HEK293 (cell line): Measurements from ENCODE around the gene MYLK.

Experiments used
- BCL6B ChIP-seq: fragments of 450-650 bp; formaldehyde crosslinking; IDR thresholded peaks from 2 replicates; pipeline ENCODE4 v1.5.1; 2017; ENCODE audit warnings: missing biosample characterization, missing genetic modification characterization
- CTCF ChIP-seq: fragments of 450-650 bp; formaldehyde crosslinking; IDR thresholded peaks from 2 replicates; pipeline ENCODE4 v1.5.1; 2016; ENCODE audit warnings: missing biosample characterization, missing genetic modification characterization
- GLI2 ChIP-seq: fragments of 450-650 bp; formaldehyde crosslinking; IDR thresholded peaks from 2 replicates; pipeline ENCODE4; 2017; ENCODE audit warnings: missing biosample characterization, missing genetic modification characterization, low read depth, borderline replicate concordance
- HOXA7 ChIP-seq: sonication (generic); formaldehyde crosslinking; IDR thresholded peaks from 2 replicates; pipeline ENCODE4 v1.8.1; 2022; ENCODE audit warnings: missing genetic modification reagents, borderline replicate concordance
- MYNN ChIP-seq: fragments of 450-650 bp; formaldehyde crosslinking; IDR thresholded peaks from 2 replicates; pipeline ENCODE4 v1.5.1; 2016; ENCODE audit warnings: missing biosample characterization, missing genetic modification characterization, borderline replicate concordance
- SCRT2 ChIP-seq: fragments of 450-650 bp; formaldehyde crosslinking; IDR thresholded peaks from 2 replicates; pipeline ENCODE4 v1.5.1; 2016; ENCODE audit warnings: missing biosample characterization, missing genetic modification characterization
- ZBTB21 ChIP-seq: fragments of 450-650 bp; formaldehyde crosslinking; IDR thresholded peaks from 2 replicates; pipeline ENCODE4 v1.5.1; 2017; ENCODE audit warnings: missing biosample characterization, missing genetic modification characterization
- ZBTB49 ChIP-seq: fragments of 450-650 bp; formaldehyde crosslinking; IDR thresholded peaks from 2 replicates; pipeline ENCODE4 v1.5.1; 2016; ENCODE audit warnings: missing biosample characterization, missing genetic modification characterization, low read depth
- ZBTB7A ChIP-seq: fragments of 450-650 bp; formaldehyde crosslinking; IDR thresholded peaks from 2 replicates; pipeline ENCODE4 v1.5.1; 2016; ENCODE audit warnings: low read depth, missing biosample characterization, missing genetic modification characterization
- ZNF26 ChIP-seq: fragments of 450-650 bp; formaldehyde crosslinking; IDR thresholded peaks from 2 replicates; pipeline ENCODE4 v1.5.1; 2016; ENCODE audit warnings: missing biosample characterization, missing genetic modification characterization
- ZNF324 ChIP-seq: fragments of 450-650 bp; formaldehyde crosslinking; IDR thresholded peaks from 2 replicates; pipeline ENCODE4 v1.5.1; 2016; ENCODE audit warnings: missing biosample characterization, missing genetic modification characterization
- ZNF704 ChIP-seq: fragments of 450-650 bp; formaldehyde crosslinking; IDR thresholded peaks from 2 replicates; pipeline ENCODE4 v1.5.1; 2016; ENCODE audit warnings: missing biosample characterization, missing genetic modification characterization

GRCh38 chr3:123841476-123842238 is 42.5 kb downstream of the MYLK start:
- TF ChIP-seq ZNF704 (tag by site-specific recombination) (no peak), CTCF (tag by site-specific recombination) (no peak), GLI2 (tag by site-specific recombination) (no peak), ZBTB21 (tag by site-specific recombination) (no peak), BCL6B (tag by site-specific recombination) (no peak), ZBTB7A (tag by site-specific recombination) (no peak), HOXA7 (CRISPR knock-in tag) (no peak), ZNF26 (tag by site-specific recombination) (no peak), ZNF324 (tag by site-specific recombination) (no peak), ZBTB49 (tag by site-specific recombination) (no peak), SCRT2 (tag by site-specific recombination) (no peak), MYNN (tag by site-specific recombination) (no peak)
